Stimulated activated CD4-positive, alpha-beta T cell treated with anti-CD3 and anti-CD28 coated beads, Interleukin-1b, Interleukin-23, amount 100 ng/mL, for 1 hour (primary cell): Measurements from ENCODE around the gene SLCO2B1.
"Not testable (repeated sequence)": the region's sequence is repeated elsewhere in the genome, so short reads cannot be mapped to it uniquely, and the experiment has no call there.

ENCODE experiments used
- DNase-seq, 2 donors: peaks; one replicate each; pipeline ENCODE4 v3.0.0-alpha.2; 2020; ENCODE audit warnings: low read depth in 2 of 2

The SLCO2B1 gene, protein sequence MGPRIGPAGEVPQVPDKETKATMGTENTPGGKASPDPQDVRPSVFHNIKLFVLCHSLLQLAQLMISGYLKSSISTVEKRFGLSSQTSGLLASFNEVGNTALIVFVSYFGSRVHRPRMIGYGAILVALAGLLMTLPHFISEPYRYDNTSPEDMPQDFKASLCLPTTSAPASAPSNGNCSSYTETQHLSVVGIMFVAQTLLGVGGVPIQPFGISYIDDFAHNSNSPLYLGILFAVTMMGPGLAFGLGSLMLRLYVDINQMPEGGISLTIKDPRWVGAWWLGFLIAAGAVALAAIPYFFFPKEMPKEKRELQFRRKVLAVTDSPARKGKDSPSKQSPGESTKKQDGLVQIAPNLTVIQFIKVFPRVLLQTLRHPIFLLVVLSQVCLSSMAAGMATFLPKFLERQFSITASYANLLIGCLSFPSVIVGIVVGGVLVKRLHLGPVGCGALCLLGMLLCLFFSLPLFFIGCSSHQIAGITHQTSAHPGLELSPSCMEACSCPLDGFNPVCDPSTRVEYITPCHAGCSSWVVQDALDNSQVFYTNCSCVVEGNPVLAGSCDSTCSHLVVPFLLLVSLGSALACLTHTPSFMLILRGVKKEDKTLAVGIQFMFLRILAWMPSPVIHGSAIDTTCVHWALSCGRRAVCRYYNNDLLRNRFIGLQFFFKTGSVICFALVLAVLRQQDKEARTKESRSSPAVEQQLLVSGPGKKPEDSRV

DNA sequence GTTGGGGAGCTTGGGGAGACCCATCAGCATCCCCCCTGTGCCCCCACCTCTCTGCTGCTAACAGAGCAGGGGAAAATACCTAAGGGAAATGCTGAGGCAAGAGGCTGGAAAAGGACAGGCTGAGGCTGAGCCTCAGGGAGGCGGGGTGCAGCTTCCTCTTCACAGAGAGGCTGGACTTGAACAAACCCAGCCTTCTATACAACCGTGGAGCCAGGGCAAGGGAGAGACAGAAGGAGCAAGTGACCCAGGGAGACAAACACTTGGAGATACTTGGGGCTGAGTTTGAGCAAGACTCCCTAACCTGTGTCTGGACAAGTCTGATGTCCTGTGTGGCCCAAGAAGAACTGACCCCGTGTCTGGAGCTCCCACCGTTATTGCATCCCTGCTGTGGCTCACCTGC, at the start of gene SLCO2B1:
Gene SLCO2B1 (plus strand): TSS at position 229 of the 400 bp plus-strand sequence. CDS start 275 bp downstream, outside the sequence.
- DNase-seq = no peak

- no peak for DNase-seq
These were observed 49.3 kb upstream of the SLCO2B1 start for GRCh38 chr11:75101424-75102128.

GRCh38 chr11:75103380-75104026, 47.4 kb upstream of the SLCO2B1 start:
- no peak for DNase-seq

- DNase-seq = no peak
These were observed 45.4 kb upstream of the SLCO2B1 start for GRCh38 chr11:75105462-75105925.

- DNase-seq = not testable (repeated sequence)
These were observed 44.8 kb upstream of the SLCO2B1 start for GRCh38 chr11:75105967-75106681.

DNA sequence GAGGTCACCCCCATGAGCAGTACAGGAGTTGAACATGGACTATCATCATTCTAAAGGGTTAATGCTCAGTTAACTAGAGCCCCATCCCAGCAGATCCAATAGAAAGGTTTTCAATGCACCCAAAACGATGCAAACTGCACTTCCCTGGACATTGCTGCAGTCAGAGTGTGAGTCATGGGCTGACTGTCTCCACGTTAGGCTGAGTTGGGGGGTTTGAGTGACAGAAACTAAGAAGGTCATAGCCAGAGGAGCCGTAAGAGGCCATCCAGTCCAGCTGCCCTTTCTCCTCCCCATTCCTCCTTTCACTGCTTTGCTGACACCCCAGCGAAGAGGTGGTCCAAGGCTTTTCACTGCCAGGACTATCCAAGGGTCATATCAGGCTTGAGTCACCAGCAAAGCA, 43.7 kb upstream of the SLCO2B1 start:
- DNase-seq = no peak

GRCh38 chr11:75112200-75112599, 38.7 kb upstream of the SLCO2B1 start:
- DNase-seq = no peak

DNA sequence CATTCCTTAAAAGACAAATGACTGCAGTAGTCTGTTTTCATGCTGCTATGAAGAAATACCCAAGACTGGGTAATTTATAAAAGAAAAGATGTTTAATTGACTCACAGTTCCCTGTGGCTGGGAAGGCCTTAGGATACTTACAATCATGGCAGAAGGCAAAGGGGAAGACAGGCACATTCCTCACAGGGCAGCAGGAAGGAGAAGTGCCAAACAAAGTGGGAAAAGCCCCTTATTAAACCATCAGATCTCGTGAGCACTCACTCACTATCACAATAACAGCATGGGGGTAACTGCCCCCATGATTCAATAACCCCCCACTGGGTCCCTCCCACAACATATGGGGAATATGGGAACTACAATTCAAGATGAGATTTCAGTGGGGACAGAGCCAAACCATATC, 37.9 kb upstream of the SLCO2B1 start:
- DNase-seq = no peak

GRCh38 chr11:75114465-75114864, 36.4 kb upstream of the SLCO2B1 start:
- no peak for DNase-seq

DNA sequence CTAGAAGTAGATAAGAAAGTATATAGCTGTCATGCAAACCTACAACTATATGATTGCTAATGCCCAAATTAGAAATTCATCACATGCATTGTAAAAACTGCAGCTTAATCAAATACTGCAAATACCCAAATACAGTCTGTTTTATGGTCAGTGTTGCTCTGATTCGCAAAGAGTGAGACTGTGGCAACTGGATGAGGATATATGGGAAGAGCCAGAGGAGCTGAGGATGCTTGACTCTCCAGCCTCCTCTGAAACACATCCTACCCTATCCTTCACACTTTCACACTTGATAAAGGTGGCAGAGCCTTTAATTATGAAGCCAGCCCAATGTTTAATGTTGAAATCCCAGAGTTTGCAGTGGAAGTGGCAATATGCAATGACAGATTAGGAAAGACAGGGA, 32.3 kb upstream of the SLCO2B1 start:
- no peak for DNase-seq

- no peak for DNase-seq
These were observed 24.3 kb upstream of the SLCO2B1 start for GRCh38 chr11:75126564-75126963.

- DNase-seq = no peak
These were observed 18.8 kb upstream of the SLCO2B1 start for GRCh38 chr11:75132080-75132479.

DNA sequence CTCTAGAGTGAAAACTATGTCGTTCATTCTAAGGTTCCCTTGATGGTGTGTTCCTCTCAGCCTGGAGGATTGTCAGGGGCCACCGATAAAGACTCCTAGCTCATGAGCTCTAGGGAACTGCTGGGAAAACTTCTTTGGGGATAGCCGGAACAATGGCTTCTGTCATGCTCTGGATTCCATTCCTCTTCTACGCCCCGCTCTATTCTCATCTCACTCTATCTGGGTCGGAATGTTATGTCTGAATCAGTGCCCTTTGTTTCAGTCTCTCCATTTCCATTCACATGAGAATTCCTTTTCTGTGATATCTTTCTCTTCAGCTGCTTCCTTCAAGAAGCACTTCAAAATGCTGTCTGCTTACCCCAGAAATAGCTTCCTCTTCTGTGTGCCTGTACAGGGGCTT, 16.9 kb upstream of the SLCO2B1 start:
- no peak for DNase-seq

GRCh38 chr11:75135021-75135650, 15.8 kb upstream of the SLCO2B1 start:
- no peak for DNase-seq

DNA sequence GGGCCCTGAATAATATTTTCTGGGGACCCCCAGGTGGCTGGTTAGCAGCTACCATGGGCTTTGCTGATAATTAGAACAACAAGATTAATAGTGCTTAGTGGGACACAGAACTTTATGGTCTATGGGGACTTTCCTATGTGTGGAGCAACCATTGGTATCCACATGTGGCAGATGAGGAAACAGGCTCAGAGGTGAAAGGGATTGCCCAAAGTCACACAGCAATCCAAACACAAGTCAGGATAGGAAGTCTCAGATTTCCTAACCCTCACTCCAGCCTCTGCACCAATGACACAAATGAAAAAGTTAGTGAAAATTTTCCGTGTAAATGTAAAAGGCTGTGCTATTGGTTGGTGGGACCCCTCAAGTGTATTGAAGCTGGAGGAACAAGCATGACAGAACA, 15.3 kb upstream of the SLCO2B1 start:
- no peak for DNase-seq

GRCh38 chr11:75140269-75141138, 10.4 kb upstream of the SLCO2B1 start:
- peak; percentile 48 to 70 for DNase-seq

DNA sequence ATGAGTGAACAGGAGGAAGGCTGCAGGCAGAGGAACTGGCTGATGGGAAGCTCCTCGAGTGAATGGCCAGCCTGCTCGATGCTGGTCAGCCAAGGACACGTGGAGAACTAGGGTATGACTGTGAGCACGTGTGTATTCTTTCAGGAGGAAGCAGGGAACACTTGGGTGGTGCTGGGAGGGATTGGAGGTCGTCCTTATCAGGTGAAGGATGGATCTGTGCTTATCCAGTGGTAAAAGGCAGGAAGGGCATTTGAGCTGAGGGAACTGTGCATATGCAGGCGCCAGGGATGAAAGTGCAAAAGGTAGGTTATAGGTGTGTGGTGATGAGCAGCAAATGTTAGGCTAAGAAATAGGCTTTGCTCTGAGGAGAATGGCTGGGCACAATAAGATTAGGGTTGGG, 9.7 kb upstream of the SLCO2B1 start:
- DNase-seq = no peak

DNA sequence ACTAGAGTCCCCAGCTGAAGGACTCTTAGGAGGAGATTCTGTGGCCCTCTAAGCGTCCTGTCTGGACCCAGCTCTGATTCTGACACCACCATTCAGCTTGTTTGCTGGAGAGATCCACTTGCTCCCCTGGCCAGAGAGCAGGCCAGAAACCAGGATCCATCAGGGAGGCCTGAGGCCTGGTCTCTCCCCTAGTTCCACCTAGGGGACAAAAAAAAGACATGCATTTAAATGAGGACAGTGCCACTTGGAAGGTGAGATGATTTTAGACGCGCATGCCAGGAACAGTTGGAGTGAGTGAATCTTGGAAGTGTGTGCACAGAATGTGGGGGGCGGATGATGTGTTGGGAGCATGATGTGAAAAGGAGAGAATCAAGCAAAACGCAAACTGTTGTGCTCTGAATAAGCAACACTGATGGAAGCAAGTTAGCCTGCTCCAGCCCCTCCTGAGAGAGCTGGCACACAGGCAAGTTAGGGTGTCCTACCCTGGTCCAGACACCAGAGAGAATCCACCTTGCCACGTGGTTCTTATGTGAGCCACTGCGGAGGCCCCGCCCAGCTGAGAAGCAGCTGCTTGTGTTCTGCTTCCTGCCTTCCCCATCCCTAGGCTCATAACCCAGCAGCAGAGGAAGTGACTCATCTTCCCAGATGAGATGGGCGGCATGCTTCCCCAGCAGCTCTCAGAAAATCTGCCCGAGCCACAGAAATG, 8.0 kb upstream of the SLCO2B1 start:
- DNase-seq = peak; percentile 36 to 52

- no peak for DNase-seq
These were observed 7.5 kb upstream of the SLCO2B1 start for GRCh38 chr11:75143420-75143731.

GRCh38 chr11:75144716-75145014, 6.2 kb upstream of the SLCO2B1 start:
- no peak for DNase-seq
